Heart left ventricle (tissue), 16 donors: ENCODE measurements around the gene AUH. TPM values are rescaled to one million over a fixed set of nuclear protein-coding genes. Genes with fewer than 3 reads are reported as not detected.

Source experiments
- ATAC-seq, 4 donors: fragments of 200-7000 bp; cut with Tn5 transposase; one replicate each; pipeline ENCODE4 v1.9.1; 2020 to 2022; ENCODE audit warnings: moderate library complexity in 4 of 4, mild to moderate bottlenecking in 3 of 4, moderate number of reproducible peaks in 1 of 4
- DNase-seq, 5 donors: peaks; one replicate each; pipeline ENCODE4 v3.0.0-alpha.2; 2020
- H3K27ac ChIP-seq, 12 donors: fragments of 200-600 bp; sonication (generic) in 4 of 12; one replicate each; pipeline versions ENCODE4 v1.5.0 to v1.8.0; 2016 to 2022; ENCODE audit warnings: mild to moderate bottlenecking in 2 of 12
- H3K27me3 ChIP-seq, 9 donors: fragments of 200-600 bp; sonication (generic) in 2 of 9; one replicate each; pipeline versions ENCODE4 v1.5.1 to v1.8.0; 2016 to 2022; ENCODE audit warnings: mild to moderate bottlenecking in 3 of 9
- H3K36me3 ChIP-seq, 9 donors: fragments of 200-600 bp; sonication (generic) in 2 of 9; one replicate each; pipeline versions ENCODE4 v1.5.0 to v1.8.0; 2018 to 2022; ENCODE audit warnings: mild to moderate bottlenecking in 2 of 9
- H3K4me1 ChIP-seq, 12 donors: fragments of 200-600 bp; sonication (generic) in 4 of 12; one replicate each; pipeline versions ENCODE4 v1.5.0 to v1.8.0; 2016 to 2022; ENCODE audit warnings: mild to moderate bottlenecking in 3 of 12
- H3K4me3 ChIP-seq, 12 donors: fragments of 200-600 bp; sonication (generic) in 4 of 12; one replicate each; pipeline versions ENCODE4 v1.5.0 to v1.8.0; 2017 to 2022; ENCODE audit warnings: mild to moderate bottlenecking in 9 of 12, moderate library complexity in 4 of 12
- H3K9me3 ChIP-seq, 12 donors: fragments of 200-600 bp; sonication (generic) in 4 of 12; one replicate each; pipeline versions ENCODE4 v1.5.0 to v1.8.0; 2016 to 2022; ENCODE audit warnings: mild to moderate bottlenecking in 1 of 12
- POLR2A ChIP-seq, 2 donors: fragments of 450-650 bp; IDR thresholded peaks; one replicate each; pipeline ENCODE4 v1.6.1; 2017; ENCODE audit warnings: antibody characterized with exemption in 2 of 2, mild to moderate bottlenecking in 2 of 2, moderate library complexity in 2 of 2
- WGBS, 4 donors: extraction: QIAGEN DNeasy Blood & Tissue Kit in 2 of 4; methylation state at CpG; one replicate each; pipeline versions ENCODE4 v1.1.5 to v1.1.7; 2013 to 2018; 5-methylcytosine and 5-hydroxymethylcytosine counted together
- intact Hi-C, 10 donors: fragments of 100-400 bp; cut with DNase I; formaldehyde crosslinking; loops; one replicate each; pipeline versions ENCODE4 v1.11.1 to v1.14.2; 2022
- polyA plus RNA-seq, 2 donors: library from polyadenylated mRNA; stranded (reverse); fragments of 200-250 nt; gene quantifications; one replicate each; pipeline ENCODE4 v1.2.3, GENCODE V29; 2013
- total RNA-seq, 9 donors: library from RNA; depleted of rRNA in 2 of 9; stranded (reverse); fragments of >200 nt in 2 of 9; fragmentation: NEBNext Ultra II Directional in 3 of 9; extraction: Animal tissue kit (Norgen Biotek cat#: 25700) in 3 of 9; gene quantifications; one replicate each; pipeline versions ENCODE4 v1.1.0 to v1.2.4, GENCODE V29; 2016 to 2023
- TF ChIP-seq, protein P1 (sequence below), 12 donors: fragments of 200-600 bp; sonication (generic) in 4 of 12; IDR thresholded peaks; one replicate each; pipeline versions ENCODE4 v1.5.0 to v1.8.0; 2018 to 2022; ENCODE audit warnings: antibody characterized with exemption in 12 of 12, mild to moderate bottlenecking in 5 of 12
- donor health status: ischemic (EF 13 %, LVEDD 7.1; RV severe dilation, severe dysfunction).
- donor health status: healthy with polysubstance abuse.
- donor health status: DM: no; HTN: yes; CAD: no.
- donor health status: DM: no; HTN: no; CAD: no.
- donor health status: ischemic (EF 25% LVEDD 6.9; RV normal size, moderate dysfunction).
- donor health status: ischemic (EF 25% LVEDD 5.7; RV mildly dilated, moderate dysfunction).
- donor health status: healthy.
- donor health status: DM: yes; HTN: yes; CAD: no.
- donor health status: ischemic (EF 35%, LVEDD 5.7; RV mildly dilated, moderate dysfunction).
- donor health status: nonischemic (EF 11% LVEDD 7.7; RV severe dilation, severe dysfunction).
- donor health status: DM: yes; HTN: yes; CAD: no.
- donor health status: PGD.
- donor health status: ischemic (EF 29% LVEDD 5.4; RV normal size, mild dysfunction).
- donor health status: nonischemic (EF 23%, LVEDD 6.1; RV moderate dilation, normal function).

The AUH gene
- total and polyA plus RNA-seq, 11 donors = 19.0 to 54.7 (median 39.7) TPM

DNA sequence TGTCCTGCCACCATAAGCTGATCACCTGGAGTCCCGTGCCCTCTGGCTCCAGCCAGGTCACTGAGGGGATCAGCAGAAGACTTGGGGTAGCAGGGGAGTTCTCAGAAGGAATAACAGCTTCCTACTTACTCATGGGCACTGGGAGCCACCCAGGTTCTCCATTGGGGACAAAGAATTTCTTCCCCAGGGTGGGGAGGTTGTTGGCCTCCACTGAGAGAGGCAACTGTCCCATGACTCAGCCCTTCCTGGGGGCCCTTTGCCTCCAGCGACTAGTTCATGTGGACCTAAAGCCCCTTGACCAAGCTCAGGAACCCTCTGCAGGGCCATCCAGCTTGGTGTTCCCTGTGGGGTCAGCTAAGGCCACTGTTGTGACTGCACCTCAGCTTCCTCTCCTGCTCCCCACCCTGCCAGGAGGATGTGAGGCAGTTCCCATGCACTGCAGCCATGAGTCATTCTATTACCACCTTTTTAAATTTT, 175.0 kb downstream of the AUH start:
- H3K27me3 ChIP-seq = no peaks in the 10 kb centered on the region
- no peak for TF ChIP-seq POLR2A (IDR thresholded peaks at IDR 0.05)
- TF ChIP-seq, protein P1, sequence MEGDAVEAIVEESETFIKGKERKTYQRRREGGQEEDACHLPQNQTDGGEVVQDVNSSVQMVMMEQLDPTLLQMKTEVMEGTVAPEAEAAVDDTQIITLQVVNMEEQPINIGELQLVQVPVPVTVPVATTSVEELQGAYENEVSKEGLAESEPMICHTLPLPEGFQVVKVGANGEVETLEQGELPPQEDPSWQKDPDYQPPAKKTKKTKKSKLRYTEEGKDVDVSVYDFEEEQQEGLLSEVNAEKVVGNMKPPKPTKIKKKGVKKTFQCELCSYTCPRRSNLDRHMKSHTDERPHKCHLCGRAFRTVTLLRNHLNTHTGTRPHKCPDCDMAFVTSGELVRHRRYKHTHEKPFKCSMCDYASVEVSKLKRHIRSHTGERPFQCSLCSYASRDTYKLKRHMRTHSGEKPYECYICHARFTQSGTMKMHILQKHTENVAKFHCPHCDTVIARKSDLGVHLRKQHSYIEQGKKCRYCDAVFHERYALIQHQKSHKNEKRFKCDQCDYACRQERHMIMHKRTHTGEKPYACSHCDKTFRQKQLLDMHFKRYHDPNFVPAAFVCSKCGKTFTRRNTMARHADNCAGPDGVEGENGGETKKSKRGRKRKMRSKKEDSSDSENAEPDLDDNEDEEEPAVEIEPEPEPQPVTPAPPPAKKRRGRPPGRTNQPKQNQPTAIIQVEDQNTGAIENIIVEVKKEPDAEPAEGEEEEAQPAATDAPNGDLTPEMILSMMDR (IDR thresholded peaks at IDR 0.05) = no peak
- intact Hi-C loops = loop anchor here in 1 of 10 donors (10.0 kb wide), 1 partner anchor 62 kb away; no protein-coding TSS in a partner anchor
- WGBS, 4 donors = 60 to 100% (median 84%) methylated on average over 1 to 2 of the region's 2 CpGs
- H3K36me3 ChIP-seq = no peaks in the 10 kb centered on the region
- H3K4me3 ChIP-seq = no peak overlapping the region
- H3K4me1 ChIP-seq = peaks cover 3 to 25% (median 13%) of the 10 kb centered on the region in 12 donors
- H3K27ac ChIP-seq = peak overlapping the region in 6 of 12 donors; percentile 36 to 67 (median 55)
- H3K9me3 ChIP-seq = peaks cover 0 to 4% (median 0%) of the 10 kb centered on the region in 12 donors
- ATAC-seq (peak in 3 of 4 donors; percentile 66 to 91 (median 68)), DNase-seq (peak in 2 of 5 donors; percentile 49 to 58)

DNA sequence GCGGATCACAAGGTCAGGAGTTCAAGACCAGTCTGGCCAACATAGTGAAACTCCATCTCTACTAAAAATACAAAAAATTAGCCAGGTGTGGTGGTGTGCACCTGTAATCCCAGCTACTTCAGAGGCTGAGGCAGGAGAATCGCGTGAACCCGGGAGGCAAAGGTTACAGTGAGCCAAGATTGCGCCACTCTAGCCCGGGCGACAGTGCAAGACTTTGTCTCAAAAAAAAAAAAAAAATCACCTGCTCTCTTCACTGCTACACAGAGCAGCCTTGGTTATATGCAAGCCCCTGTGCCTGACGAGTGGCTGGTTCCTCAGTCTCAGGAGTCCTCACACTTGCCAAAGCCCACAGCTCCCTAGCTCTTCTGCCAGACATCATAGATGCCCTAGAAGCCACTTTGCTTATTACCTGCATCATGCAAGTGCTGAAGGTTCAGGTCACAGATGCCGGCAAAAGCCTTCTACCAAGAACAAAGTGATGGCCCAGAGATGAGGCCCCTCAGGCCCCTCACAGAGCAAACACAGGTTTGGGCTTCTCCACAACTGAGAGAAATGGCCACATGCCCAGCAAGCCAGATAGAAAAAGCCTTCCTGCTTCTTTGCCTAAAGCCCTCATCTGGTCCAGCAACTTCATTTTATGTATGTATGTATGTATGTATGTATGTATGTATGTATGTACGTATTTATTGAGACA, 176.4 kb downstream of the AUH start:
- intact Hi-C loops = loop anchor here in 1 of 10 donors (10.0 kb wide), 1 partner anchor 61 kb away; no protein-coding TSS in a partner anchor
- WGBS, 4 donors = 90 to 96% (median 93%) methylated on average over 10 of the region's 10 CpGs
- no peak for DNase-seq

DNA sequence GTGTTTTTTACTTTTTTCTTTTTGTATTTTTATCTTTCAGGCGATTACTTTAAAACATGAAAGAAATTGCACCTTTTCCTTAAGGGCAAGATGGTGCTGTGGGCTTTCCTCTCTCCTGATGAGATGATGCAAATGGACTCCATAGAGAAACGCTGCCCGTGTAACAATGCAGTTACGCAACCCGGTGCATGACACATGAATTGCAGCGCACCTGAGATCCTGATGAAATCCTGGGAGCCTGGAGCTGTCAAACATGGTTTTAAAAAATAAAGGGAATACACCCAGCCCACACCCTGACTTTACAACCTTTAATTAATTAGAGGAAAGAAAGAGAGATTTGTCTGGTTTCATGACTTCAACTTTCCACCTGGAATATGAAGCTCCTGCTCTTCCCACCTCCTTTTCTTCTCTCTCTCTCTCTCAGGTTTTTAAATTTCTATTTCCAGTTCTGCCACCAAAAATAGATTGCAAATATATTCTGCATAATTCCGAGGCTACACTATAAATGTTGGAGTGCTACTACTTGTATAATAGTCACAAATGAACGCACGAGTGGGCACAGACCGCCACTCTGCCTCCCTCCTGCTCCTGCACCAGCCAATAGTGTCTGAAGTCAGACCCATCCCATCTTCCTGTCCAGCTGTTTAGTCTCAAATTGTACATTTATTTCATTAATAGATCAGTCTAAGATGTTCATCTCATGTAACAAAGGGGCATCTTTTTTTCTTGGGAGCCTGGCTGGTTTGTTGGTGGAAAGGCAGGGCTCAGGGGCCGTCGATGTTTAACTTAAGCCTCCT, 179.1 kb downstream of the AUH start:
- WGBS, 4 donors = 85 to 91% (median 86%) methylated on average over 12 of the region's 12 CpGs
- TF ChIP-seq, protein P1 (IDR thresholded peaks at IDR 0.05) = no peak
- TF ChIP-seq POLR2A (IDR thresholded peaks at IDR 0.05) = no peak
- H3K4me1 ChIP-seq = peaks cover 0 to 23% (median 7%) of the 10 kb centered on the region in 12 donors
- H3K27me3 ChIP-seq = no peaks in the 10 kb centered on the region
- H3K27ac ChIP-seq = no peak overlapping the region
- H3K9me3 ChIP-seq = no peaks in the 10 kb centered on the region
- no peak for ATAC-seq
- H3K36me3 ChIP-seq = no peaks in the 10 kb centered on the region
- no peak overlapping the region for H3K4me3 ChIP-seq
- intact Hi-C loops = loop anchor here in 1 of 10 donors (10.0 kb wide), 1 partner anchor 58 kb away; no protein-coding TSS in a partner anchor
- no peak for DNase-seq

More for the DNA sequence above, 176.4 kb downstream of the AUH start:
- peaks cover 0 to 21% (median 11%) of the 10 kb centered on the region in 12 donors for H3K4me1 ChIP-seq
- no peak overlapping the region for H3K27ac ChIP-seq
- peaks cover 0 to 4% (median 0%) of the 10 kb centered on the region in 12 donors for H3K9me3 ChIP-seq
- H3K4me3 ChIP-seq = no peak overlapping the region
- ATAC-seq = no peak
- TF ChIP-seq, protein P1 (IDR thresholded peaks at IDR 0.05) = no peak
- no peak for TF ChIP-seq POLR2A (IDR thresholded peaks at IDR 0.05)
- no peaks in the 10 kb centered on the region for H3K36me3 ChIP-seq
- no peaks in the 10 kb centered on the region for H3K27me3 ChIP-seq

DNA sequence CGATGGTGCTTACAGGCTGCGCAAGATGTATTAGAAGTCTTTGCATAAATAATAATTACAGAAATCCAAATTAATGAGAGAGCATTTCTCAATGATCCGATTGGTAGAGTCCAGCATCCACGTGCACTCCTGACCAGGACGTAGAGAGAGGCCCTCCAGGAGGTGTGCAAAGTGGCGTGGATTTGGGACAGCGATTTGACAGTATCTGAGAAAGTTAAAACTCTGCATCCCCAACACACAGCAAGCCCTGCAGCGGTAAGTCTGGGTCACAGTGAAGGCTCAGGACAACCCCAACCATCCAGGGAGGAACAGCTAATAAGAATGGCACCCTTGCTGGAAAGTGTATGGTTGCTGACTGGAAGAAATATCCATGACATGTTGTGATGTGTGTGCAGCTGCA, 180.2 kb downstream of the AUH start:
- TF ChIP-seq, protein P1 (IDR thresholded peaks at IDR 0.05) = no peak
- no peak for TF ChIP-seq POLR2A (IDR thresholded peaks at IDR 0.05)
- Histone ChIP-seq H3K9me3 (no peaks in the 10 kb centered on the region), H3K4me3 (no peak overlapping the region), H3K27me3 (no peaks in the 10 kb centered on the region), H3K27ac (no peak overlapping the region), H3K4me1 (peaks cover 0 to 19% (median 2%) of the 10 kb centered on the region in 12 donors), H3K36me3 (no peaks in the 10 kb centered on the region)
- no peak for ATAC-seq
- intact Hi-C loops = loop anchor here in 1 of 10 donors (10.0 kb wide), 1 partner anchor 57 kb away; no protein-coding TSS in a partner anchor
- no peak for DNase-seq
- WGBS, 4 donors = 82 to 97% (median 93%) methylated on average over 7 to 8 of the region's 8 CpGs
